Epithelial cell of esophagus (primary cell): ENCODE results near the gene C6orf89.
"Not testable (repeated sequence)": the region's sequence is repeated elsewhere in the genome, so short reads cannot be mapped to it uniquely, and the experiment has no call there.

ENCODE experiments used
- DNase-seq: peaks from one replicate; pipeline ENCODE4 v3.0.0; 2010; ENCODE audit warnings: low read depth
- H3K4me3 ChIP-seq: 2 replicates; pipeline ENCODE4 v1.5.1; 2011; ENCODE audit warnings: mild to moderate bottlenecking, low read length, control low read depth
- TF ChIP-seq, protein P1 (sequence below): IDR thresholded peaks from 2 replicates; pipeline ENCODE4 v1.5.1; 2011; ENCODE audit warnings: low read depth, mild to moderate bottlenecking, low read length, control low read depth, inconsistent platforms; ENCODE audit not compliant: insufficient read depth; ENCODE audit errors: missing control alignments

The C6orf89 gene

DNA sequence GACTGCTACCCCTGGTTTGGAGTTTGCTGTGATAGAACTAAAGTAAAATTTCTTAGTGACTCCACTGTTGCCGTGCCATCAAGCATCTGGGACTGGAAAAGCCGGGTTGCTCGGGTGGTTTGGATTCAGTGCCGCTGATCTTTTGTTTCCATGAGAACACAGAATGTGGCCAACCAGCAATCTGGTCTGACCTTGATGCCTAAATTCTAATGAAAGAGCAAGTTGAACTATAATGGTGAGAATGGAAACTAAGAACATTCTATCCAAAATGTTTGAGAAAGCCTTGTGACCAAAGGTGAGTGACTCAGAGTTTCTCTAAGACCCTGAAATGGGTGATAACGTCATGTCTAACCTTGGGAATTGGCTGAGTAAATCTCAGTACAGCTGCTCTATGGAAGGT, 58.9 kb downstream of the C6orf89 start:
- DNase-seq: no peak
- no peak overlapping the region for H3K4me3 ChIP-seq

DNA sequence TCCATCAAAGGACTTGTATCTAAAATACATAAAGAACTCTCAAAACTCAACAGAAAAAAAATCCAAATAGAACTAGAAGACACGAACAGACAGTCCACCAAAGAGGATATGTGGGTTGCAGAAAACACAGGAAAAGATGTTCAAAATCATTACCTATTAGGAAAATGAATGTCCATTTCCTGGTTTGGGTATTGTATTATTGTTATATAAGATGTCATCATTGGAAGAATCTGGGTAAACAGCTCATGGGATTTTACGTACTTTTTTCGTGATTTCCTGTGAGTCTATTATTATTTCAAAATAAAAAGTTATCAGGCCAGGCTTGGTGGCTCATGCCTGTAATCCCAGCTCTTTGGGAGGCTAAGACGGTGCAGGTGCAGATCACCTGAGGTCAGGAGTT, 59.5 kb downstream of the C6orf89 start:
- no peak overlapping the region for H3K4me3 ChIP-seq
- no peak for DNase-seq
- TF ChIP-seq, protein P1, sequence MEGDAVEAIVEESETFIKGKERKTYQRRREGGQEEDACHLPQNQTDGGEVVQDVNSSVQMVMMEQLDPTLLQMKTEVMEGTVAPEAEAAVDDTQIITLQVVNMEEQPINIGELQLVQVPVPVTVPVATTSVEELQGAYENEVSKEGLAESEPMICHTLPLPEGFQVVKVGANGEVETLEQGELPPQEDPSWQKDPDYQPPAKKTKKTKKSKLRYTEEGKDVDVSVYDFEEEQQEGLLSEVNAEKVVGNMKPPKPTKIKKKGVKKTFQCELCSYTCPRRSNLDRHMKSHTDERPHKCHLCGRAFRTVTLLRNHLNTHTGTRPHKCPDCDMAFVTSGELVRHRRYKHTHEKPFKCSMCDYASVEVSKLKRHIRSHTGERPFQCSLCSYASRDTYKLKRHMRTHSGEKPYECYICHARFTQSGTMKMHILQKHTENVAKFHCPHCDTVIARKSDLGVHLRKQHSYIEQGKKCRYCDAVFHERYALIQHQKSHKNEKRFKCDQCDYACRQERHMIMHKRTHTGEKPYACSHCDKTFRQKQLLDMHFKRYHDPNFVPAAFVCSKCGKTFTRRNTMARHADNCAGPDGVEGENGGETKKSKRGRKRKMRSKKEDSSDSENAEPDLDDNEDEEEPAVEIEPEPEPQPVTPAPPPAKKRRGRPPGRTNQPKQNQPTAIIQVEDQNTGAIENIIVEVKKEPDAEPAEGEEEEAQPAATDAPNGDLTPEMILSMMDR: no peak

More for the DNA sequence above, 58.9 kb downstream of the C6orf89 start:
- TF ChIP-seq, protein P1: no peak

DNA sequence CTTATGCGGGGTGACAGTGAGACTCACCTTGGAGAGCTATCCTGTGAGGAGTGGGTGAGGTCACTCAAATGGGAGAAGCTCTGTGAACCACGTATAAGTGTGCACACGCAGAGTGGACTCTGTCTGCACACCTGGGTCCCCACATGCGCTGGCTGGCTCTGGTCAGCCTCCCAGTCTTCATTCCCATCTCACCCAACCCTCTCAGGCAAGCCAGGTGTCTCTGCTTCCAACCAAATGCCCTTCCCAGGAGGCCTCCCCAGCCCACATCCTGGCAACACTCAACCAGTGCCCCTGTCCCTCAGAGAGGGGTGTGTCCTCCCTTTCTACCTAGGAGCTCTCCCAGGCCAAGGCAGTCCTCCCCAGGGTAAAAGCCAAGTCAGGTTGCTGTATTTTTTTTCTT, 60.8 kb downstream of the C6orf89 start:
- TF ChIP-seq, protein P1: no peak
- no peak for DNase-seq
- no peak overlapping the region for H3K4me3 ChIP-seq

DNA sequence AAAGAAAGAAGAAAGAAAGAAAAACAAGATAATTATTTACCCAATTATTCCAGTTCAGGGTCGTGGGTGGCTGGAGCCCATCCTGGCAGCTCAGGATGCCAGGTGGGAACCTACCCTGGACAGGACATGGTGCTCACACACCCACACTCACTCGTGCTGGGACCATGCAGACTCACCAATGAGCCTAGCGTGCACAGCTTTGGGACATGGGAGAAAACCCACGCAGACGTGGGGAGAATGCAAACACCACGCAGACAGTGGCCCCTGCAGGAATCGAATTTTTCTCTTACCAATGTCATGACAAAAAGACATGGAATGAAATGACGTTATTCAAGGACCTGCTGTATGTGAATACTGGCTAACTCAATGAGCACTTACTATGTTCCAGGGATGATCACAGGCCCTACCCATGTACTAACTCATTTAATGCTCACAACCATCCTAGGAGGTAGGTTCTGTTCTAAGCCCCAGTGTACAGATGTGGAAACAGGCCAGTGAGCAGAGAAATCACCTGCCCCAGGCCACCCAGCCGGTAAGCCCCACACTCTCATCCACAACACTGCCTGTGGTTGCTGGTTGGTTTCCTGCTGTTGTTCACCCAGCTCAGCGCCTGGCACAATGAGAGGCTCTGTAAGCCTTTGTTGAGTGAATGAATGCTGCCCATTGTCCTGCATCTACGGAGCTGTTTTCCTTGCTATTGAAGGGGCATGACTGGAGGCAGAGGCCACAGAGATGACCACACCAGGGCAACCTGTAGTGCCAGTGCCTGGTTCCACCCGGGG, 62.0 kb downstream of the C6orf89 start:
- H3K4me3 ChIP-seq: no peak overlapping the region
- DNase-seq: no peak
- TF ChIP-seq, protein P1: no peak

DNA sequence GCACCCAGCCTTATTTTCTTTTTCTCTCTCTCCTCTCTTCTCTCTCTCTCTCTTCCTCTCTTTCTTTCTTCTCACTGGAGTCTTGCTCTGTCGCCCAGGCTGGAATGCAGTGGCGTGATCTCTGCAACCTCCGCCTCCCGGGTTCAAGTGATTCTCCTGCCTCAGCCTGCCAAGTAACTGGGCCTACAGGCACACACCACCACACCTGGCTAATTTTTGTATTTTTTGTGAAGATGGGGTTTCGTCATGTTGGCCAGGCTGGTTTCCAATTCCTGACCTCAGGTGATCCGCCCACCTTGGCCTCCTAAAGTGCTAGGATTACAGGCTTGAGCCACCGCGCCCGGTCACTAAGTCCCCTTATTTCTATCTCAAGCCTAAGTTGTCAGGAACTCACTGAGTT, 63.3 kb downstream of the C6orf89 start:
- DNase-seq: not testable (repeated sequence)

DNA sequence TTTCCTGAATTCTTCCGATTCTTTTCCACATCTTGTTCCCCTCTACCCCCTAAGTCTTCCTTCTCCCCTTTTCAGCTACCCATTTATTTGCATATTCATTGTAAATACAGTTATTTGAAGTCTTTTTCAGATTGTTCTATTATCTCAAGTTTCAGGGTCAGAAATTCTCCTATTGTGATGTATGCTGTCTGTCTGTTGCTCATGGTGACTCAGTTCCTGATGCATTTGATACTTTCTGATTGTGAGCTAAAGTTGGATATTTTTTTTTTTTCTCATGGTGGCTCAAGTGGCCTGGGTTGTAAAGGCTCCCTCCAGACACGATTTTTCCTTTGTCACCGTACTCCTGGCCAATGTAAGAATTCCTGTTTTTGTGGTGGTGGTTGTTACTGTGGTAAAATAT, 63.9 kb downstream of the C6orf89 start:
- TF ChIP-seq, protein P1: no peak
- no peak overlapping the region for H3K4me3 ChIP-seq
- DNase-seq: peak; percentile 62

More for the DNA sequence above, 63.3 kb downstream of the C6orf89 start:
- not testable (repeated sequence) for H3K4me3 ChIP-seq

DNA sequence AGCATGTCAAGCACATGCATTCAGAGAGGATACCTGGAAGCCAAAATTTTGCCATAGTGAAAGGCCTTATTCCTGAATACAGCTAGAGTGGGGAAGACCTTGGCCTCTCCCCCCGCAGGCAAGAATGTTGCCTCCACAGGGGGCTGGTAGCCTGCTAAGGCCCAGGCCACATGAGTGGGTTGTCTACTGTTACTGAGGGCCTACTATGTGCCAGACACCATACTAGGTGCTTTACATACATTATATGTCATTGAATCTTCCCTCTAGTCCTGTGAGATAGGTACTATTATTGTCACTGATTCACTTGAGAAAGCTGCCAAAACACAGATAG, 68.1 kb downstream of the C6orf89 start:
- TF ChIP-seq, protein P1: no peak
- H3K4me3 ChIP-seq: no peak overlapping the region
- DNase-seq: no peak
